HG02884 (cell line): ENCODE measurements around the gene ZBTB7C.

Source experiments
- ATAC-seq: cut with Tn5 transposase; IDR thresholded peaks from one replicate; pipeline ENCODE4 v1.9.1; 2021; ENCODE audit warnings: mild to moderate bottlenecking, moderate library complexity; ENCODE audit not compliant: unreplicated experiment

Gene ZBTB7C

DNA sequence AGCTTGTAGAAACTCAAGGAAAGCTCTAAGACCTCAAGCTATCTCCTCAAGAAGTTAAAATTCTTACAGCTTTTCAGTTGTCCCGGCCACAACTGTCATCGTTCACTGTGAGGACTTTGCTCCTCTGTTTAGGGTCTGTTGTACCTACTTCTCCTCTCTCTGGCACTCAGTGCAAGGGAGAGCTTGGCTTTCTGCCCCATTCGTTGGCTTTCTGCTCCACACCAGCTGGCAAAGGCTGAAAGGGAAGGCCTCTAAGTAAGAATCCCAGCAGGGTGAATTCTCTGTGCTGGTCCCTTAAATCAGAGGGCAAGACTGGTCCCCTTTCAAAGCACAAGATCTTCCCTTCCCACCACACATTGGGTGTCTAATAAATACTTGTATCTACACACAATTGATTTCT is 17.3 kb downstream of the ZBTB7C start:
- ATAC-seq, result no peak

DNA sequence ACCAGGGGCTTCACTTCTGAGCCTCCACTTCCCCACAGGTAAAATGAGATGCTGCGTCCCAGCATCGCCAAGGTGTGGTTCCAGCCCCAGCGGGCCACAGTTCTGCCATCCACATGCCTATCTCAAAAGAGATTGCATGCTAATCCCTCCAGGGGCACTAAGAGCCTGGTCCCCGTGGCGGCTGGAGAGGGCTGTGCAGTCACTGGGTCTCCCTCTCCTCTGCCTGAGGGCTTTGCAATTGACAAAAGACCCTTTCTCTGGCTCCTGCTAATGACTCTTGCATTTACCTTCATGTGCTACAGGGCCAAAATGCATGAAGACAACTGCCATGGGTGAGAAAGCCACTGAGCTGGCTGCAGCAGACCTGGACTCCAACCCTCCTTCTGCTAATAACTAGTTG is 18.5 kb downstream of the ZBTB7C start:
- ATAC-seq, result no peak

DNA sequence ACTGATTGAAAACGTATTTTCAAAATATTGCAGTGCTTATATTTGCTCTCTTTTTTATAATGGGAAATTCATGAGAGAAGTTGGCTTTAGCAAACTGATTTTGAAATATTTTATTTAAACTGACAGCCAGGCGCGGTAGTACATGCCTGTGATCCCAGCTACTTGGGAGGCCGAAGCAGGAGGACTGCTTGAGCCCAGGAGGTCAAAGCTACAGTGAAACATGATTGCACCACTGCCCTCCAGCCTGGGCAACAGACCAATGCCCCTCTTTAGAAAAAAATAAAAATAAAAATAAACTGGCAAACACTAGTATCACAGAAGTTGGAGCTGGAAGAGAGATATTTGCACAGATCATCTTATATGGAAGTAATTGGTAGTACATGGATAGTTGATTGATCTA is 20.7 kb downstream of the ZBTB7C start:
- ATAC-seq, result no peak

DNA sequence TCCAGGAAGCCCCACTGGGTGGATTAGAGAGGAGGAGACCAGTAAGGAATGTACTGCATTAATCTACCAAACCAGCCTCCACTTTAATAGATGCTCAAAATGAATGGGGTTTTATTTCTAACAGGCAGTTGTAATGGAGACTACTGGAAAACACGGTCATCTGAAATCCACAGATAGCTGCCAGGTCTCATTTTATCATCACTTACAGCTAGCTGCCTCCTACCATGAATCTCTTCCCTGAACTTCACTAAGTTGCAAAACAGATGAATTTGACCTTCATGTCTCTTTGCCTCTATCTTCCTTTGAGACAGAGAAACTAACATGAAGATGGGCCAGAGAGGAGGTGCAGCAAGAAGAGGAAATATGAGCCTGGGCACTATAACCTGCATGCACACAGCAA is 21.9 kb downstream of the ZBTB7C start:
- no peak for ATAC-seq

DNA sequence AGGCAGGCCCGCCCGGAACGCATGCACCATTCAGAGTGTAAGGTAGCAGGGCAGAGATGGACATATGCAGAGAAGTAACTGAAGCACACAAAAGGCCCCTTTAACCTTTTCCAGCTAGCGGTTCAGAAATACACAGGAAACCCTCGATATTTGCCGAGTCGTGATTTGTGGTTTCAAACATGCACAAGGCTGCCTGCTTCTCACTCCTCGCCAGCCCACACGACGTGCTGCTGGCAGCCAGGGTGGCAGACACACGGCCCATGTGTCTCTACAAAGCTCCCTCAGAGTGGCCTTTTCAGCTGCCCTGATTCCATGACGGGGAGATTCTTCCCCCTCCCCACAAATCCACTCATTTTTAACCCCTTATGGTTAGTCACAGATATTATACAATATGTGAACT is 23.6 kb downstream of the ZBTB7C start:
- no peak for ATAC-seq

DNA sequence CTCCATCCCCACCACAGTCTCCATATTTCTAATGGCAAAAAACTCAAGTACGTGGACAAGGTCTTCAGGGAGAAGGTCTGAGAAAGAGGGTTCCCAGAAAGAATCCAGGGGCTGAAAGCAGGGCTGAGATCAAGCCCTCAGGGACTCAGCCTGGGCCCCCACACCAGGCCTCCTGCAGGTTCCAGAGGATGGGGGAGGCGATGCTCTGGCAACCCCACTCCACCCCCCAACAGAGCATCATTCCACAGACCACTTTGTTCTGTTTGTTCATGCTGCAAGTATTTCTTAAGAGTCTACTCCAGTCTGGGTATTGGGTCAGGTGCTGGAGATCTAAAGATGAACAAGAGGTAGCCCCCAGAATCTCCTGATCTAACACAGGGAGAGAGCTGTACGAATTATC is 32.2 kb downstream of the ZBTB7C start:
- ATAC-seq, result no peak

DNA sequence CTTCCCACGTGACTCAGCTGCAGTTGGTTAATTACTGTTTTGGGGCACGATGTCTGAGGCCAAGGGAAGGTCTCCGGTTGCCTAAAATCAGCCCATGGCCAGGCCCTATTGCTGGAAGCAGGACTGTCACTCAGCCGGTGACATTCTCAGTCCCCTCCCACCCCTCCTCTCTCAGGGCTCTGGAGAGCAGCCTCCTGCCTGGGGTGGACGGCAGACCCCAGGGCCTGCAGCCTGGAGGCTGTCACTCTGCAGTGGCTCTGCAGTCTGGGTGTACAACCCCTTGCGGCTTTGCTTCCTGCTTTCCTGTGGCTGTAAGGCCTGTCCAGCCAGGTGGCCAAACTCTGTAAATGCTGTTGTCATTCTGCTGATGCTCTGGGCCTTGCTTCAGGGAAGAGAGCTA is 32.8 kb downstream of the ZBTB7C start:
- ATAC-seq, result no peak

DNA sequence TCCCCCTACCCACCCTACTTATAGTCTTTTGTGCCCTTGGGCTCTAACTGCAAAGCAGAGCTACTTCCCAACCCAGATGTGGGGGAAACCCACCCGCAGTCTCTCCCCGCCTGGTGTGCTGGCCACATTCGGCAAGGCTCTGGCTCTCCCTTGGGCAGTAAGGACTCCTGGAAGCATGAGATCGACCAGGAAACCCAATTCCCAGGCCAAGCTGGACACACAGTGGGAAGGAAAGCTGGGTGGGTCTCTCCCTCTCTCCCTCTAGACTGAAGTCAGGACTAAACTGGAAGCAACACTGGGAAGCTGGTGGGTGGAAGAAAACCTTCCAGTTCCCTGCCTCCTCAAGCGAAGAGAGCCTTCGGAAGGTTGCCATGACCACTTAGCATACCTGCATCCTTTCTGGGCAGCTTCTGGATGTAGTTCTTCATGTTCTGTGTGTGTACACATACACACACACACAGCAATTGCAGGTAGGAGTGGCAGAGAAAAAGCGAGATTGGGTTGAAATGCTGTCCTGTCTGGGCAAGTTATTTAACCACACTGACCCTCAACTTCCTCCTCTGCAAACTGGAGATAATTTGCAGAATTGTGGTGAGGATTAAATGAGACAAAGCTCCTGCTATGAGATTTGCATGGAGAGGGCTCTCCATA is 33.9 kb downstream of the ZBTB7C start:
- ATAC-seq, result no peak

DNA sequence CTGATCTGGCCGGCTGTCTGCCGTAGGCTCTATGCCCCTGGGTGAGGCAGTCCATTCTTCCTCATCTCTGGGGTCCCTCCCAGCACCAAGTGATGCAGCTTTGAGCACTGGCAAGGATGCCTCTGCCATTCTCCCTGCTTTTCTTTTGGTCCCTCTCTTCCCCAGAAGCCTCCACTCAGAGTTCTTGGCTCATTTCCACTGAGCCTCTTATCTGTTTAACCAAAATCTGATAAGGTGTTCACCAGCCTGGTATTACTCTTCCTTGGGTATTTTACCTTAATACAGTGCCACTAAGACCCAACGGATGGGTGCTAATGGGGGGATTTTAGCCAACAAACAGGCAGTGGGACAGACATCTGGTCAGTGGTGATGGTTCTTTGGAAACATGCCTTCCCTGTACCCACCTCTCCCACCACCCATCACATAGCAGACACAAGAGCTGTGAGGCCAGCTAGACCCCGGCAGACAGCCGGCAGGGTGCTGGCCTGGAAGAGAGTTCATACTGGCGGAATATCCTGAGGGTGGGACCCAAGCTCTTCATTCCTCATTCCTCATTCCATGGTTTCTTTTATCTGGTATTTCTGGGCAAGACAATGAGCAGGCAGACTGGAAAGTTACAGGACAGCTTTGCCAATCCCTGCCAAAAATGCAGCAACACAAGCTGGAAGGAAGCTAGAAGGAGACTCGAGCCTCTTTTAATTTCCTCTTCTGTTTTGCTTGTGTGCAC is 34.6 kb downstream of the ZBTB7C start:
- no peak for ATAC-seq

DNA sequence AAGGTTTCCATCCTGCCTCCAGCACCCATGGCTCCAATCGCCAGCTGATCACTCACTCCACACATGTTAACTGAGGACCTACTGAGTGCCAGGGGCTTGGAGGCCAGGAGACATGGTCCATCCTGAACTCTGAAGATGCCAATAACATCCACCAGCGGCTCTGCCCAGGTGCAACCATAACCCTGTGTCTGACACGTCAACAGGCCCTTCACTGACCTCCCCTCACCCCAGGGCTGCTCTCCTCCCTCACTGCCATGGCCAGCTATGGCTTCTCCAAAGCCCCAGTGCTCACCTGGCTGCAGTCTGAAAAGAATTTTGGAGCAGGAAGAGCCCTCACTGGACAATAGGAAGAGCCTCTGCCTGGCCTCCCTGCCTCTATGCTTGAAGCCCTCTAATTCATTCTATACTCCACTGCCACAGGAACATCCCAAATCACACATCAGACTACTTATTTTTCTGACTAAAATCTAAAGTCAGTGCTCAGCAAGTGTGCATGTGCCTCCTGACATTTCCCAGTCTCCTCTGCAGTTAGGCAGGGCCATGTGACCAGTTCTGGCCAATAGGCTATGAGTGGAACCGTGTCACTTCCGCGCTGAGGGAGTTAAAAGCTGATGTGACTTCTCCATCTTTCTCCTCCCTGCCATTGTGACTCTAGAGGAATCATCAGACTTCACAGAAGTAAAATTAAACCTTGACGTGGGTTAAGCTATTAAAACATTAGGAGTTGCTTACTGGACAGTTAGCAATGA is 37.2 kb downstream of the ZBTB7C start:
- ATAC-seq, result no peak

DNA sequence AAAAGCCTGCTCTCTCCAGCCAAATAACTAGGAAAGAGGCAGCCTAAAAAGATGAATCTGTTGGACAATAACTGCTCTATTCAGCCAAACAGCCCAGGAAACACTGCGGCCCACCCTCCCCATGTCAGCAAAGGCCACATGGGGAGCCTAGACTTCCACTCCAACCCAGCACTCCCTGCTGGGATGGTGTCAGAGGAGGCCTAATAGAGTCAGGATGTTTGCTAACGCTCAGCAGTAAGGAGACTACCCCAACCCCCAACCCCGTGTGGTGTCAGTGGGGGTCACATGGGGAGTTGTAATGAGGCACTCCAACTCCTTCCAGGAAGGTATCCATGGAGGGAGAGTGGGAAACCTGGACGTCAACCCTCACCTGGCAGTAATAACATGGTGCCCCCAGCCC is 41.6 kb downstream of the ZBTB7C start:
- ATAC-seq, result no peak

DNA sequence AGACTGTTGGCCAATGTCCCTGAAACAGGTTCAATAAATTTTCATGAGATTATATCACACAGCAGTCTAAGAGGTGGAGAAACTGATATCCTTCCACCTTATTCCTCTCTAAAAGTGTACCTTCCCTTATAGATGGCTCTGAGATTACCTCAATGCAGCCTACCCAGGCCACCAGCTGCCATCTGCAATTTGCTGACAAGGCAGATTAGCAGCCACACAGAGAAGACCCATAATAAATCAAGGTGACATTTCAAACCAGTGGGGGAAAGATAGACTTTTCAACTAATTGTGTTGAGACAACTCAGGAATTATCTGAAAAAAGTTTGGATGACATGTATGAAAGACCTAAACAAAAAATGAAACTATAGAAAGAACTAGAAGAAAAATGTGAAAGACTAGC is 43.2 kb downstream of the ZBTB7C start:
- no peak for ATAC-seq

DNA sequence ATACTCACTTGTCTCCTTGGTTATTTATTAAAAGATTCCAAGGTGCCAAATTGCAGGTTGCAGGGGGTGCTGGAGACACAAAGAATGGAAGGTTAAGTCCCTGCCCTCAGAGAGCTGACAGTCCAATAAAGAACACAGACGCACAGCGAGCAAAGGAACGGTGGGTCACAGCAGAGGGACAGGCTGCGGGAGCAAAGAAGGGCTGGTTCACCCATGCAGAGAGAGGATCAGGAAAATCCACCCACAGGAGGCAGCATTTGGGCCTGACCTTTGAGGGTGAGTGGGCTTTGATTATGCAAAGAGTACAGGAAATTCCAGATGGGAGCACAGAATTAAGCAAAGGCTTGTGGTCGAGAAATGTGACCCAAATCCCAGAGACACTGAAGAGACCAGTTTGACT is 45.0 kb downstream of the ZBTB7C start:
- ATAC-seq, result no peak

DNA sequence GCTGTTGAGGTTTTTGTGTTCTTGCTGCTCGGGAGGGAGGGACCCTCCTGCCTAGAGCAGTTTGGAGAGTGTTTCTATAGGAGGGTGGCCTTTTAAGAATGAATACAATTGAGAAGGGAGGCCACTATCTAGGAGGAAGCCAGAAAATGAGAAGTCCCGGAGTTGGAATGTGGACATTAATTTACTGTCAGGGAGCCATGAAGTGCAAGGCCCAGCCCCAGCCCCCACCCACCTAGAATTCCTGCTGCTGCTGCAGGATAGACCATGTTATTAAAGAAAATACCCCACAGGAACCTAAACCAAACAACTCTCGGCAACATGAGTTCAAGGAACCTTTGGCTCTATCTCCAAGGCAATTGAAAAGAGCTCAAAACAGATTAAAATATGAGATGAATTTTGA is 46.0 kb downstream of the ZBTB7C start:
- no peak for ATAC-seq

DNA sequence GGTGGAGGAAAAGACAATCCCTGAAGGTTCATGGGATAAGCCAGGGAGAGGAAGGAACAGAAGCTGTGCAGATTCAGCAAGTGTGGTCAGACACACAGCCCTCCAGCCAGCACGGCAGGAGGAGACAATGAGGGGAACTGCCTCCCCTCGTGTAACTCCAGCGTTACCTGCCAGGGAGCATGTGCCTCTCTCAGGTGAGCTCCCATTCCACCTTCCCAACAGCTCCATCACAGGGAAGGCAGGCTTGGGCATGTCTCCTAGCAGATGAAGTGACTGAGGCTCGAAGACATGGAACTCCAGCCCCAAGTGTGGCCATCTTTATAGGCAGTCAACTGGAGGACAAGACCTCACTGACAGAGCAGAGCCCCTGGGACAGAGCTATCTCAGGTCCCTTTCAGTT is 47.4 kb downstream of the ZBTB7C start:
- ATAC-seq, result no peak

DNA sequence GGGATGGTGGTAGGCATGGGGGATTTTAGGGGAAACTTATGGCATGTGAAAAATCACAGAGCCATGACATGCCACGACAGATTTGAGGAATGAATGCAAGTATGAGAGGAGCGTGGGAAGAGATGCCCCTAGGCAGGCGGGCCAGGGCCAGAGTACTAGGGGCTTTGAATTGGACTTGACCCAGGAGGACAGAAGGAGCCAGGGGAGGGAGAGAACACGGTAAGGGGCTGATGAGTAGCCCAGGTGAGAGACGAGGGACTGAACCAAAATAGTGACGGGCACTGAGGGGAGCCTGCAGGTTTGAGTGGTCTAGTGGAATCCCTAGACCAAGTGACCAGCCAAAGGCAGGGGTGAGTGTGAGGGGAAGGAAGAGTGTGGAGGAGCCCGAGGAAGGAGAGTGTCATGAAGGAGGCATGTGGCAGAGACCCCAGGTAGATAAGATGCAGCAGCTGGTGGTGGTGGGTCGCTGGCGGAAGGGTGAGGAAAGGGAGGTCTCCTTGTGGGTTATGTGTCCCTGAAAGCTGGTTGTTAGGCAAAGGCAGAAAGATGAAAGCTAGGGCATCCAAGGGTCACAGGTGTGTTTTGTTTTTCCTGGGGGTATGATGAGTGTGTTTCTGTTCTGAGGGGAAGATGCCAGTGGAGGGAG is 48.7 kb downstream of the ZBTB7C start:
- ATAC-seq, result no peak

DNA sequence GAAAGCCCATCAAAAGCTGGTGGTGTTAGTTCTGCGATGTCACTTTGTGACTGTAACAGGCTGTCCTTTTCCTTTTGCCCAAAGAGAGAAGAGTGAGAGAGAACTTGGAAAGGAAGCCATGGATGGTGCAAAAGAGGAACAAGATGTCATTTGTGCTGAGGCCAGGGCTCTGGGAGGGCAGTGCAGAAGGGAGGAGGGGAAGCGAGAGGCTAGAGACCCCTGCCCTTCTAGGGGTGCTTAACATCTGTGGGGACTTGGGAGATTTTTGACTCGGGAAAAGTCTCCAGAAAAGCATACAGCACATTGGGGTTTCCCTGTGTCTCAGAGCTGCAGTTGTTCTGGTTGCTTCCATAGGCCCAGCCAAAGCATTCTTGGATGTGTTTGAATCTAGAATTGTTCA is 49.6 kb downstream of the ZBTB7C start:
- ATAC-seq, result no peak

DNA sequence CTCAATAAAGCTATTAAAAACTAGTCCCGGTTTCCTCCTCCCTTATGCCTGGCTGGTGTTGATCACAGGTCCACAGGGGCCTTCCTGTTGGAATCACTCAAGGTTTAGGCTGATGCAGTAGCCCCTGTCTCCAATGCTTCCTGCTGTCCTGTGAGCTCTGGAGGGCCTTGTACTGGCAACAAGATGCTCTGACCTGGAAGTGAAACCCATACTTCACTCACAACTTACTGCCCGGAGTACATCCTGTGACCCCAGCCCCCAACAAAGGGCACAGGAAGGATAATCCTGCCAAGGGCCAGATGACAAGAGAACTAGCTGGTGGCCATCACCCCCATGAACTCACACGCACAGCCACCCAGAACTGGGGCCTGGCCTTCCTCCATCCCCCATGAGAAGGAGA is 50.3 kb downstream of the ZBTB7C start:
- ATAC-seq, result no peak

DNA sequence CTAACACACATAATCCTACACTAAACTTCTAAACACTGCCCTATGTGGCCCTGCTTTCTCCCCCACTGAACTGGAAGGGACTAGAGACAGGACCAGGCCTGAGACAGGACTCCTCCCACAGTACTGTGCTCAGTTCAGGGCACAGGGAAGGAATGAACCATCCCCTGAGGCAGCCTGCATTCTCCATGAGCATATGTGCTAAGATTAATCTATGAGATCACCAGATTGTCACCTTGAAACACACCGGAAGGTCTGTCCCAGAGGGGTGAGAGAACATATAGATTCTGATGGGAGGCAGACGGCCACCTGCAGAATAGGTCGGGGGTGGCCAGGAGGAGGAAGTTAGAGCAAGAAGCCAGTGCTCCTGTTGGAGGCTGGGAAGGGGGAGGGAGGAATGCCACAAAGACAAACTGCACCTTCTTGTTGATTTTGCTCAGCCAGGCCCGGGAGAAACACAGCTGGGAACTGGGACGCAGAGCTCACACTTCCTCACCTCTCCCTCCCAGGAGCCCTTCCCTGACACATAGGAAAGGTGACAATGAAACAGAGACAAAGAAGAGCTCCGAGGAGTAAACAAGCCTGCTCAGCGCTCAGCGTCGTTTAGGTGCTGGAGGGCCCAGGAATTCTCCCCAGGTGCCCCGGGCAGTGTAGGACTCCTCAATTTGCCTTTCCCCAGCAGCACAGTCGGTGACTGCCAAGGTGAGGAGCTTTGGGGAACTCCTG is 52.1 kb downstream of the ZBTB7C start:
- ATAC-seq, result no peak

DNA sequence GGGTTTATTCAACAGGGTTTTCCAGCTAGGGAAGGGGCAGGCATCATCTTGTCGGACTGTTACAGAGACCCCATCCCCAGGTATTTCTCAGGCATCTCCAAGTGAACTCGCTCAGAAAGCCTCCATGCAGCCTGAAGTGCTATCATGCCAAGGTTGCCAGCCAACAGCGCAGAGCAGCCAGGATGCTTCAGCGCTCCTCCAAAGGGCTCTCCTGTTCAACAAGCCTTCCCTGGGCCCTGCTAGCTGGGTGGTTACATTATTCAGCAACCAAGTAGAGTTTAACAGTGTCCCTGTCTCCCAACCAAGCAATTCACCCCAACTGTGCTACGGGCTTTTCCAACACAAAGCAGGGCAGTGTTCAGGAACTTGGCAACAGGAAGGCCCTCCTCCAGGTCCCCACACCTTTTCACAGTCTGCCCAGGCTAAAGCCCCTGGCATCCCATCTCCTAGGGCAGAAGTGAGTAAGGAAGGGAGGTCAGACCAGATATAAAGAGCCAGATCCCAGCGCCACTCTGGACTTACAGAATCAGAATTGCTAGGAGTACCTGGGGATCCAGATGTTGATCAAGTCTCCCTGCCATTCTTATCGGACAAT is 52.9 kb downstream of the ZBTB7C start:
- no peak for ATAC-seq
